Adrenal gland (tissue), 5 donors: ENCODE results near the gene L3MBTL3.
A peak's percentile ranks its signal among the peaks of the same experiment; 100 is the strongest.

Experiments used
- POLR2A ChIP-seq, 2 donors: fragments of 450-650 bp; IDR thresholded peaks; one replicate each; pipeline ENCODE4 v1.6.1; 2017; ENCODE audit warnings: antibody characterized with exemption in 2 of 2, mild to moderate bottlenecking in 2 of 2, moderate library complexity in 1 of 2
- TF ChIP-seq, protein P1 (sequence below), 6 experiments: fragments of 450-650 bp in 4 of 6; fragments of 200-600 bp in 2 of 6; sonication (generic) in 1 of 6; IDR thresholded peaks; 1 replicate in 5 of 6; 2 replicates in 1 of 6; pipeline versions ENCODE4 v1.5.1 to v1.8.0; 2016 to 2021; ENCODE audit warnings: antibody characterized with exemption in 6 of 6, mild to moderate bottlenecking in 2 of 6, moderate library complexity in 1 of 6
- donor health status: DM: no; HTN: no; CAD: no.

DNA sequence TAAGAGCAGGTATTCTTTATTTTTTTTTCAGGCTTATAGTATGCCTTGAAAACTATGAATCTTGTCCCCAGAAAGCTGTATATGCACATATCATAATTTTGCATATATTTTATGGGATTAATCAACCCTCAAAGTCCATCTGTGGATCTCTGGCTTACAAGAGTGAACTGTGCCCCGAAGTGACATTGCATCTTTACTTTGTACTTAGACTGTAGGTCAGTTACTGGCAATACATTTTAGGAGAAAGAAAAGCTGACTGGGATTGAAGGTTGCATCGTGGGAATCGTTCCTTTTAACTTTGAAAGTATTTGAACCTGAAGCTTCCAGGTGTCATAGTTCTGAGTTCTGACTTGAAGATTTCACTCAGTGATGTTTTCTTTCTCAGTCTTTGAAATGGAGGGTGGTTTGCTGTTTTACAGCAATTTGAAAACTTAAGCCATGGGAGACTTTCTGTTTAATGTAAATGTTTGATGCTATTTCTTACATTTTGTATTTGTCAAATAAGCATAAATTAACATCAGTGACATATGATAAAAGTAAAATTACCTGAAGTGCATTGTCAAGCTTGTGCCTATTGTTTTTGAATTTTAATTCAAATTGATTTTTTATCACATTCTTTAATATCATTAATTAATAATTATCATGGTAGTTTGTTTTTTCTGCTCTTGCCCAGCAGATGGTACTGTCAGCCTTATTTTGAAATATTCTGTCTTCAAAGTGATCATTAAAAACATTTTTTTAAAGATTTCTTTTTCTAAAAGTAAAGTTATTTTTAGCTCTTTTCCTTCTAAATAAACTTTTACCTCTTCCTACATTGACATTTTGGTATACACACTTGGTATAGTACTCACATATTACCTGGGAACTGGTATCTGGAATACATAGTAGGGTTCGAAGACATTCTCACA is 29.0 kb downstream of the L3MBTL3 start:
- TF ChIP-seq, protein P1, sequence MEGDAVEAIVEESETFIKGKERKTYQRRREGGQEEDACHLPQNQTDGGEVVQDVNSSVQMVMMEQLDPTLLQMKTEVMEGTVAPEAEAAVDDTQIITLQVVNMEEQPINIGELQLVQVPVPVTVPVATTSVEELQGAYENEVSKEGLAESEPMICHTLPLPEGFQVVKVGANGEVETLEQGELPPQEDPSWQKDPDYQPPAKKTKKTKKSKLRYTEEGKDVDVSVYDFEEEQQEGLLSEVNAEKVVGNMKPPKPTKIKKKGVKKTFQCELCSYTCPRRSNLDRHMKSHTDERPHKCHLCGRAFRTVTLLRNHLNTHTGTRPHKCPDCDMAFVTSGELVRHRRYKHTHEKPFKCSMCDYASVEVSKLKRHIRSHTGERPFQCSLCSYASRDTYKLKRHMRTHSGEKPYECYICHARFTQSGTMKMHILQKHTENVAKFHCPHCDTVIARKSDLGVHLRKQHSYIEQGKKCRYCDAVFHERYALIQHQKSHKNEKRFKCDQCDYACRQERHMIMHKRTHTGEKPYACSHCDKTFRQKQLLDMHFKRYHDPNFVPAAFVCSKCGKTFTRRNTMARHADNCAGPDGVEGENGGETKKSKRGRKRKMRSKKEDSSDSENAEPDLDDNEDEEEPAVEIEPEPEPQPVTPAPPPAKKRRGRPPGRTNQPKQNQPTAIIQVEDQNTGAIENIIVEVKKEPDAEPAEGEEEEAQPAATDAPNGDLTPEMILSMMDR (IDR thresholded peaks at IDR 0.05), result peak in 4 of 6 experiments; percentile 6 to 39 (median 14)
- TF ChIP-seq POLR2A (IDR thresholded peaks at IDR 0.05), result no peak
